Loucy (cell line): ENCODE data around the gene FLOT2.
A peak's percentile ranks its signal among the peaks of the same experiment; 100 is the strongest.
"Not testable (repeated sequence)": the region's sequence is repeated elsewhere in the genome, so short reads cannot be mapped to it uniquely, and the experiment has no call there.

Experiments used
- H2AFZ ChIP-seq: fragments of 200-600 bp; sonication (generic); 2 replicates; pipeline ENCODE4 v1.6.0; 2016; ENCODE audit warnings: antibody characterized with exemption, mild to moderate bottlenecking, low read length, moderate library complexity
- H3F3A ChIP-seq: fragments of 200-600 bp; 2 replicates; pipeline ENCODE4 v1.6.0; 2016; ENCODE audit warnings: antibody characterized with exemption, low read depth, mild to moderate bottlenecking
- H3K27me3 ChIP-seq: fragments of 200-600 bp; sonication (generic); 2 replicates; pipeline ENCODE4 v1.6.1; 2014; ENCODE audit warnings: low read length, mild to moderate bottlenecking; ENCODE audit not compliant: insufficient read depth, poor library complexity, severe bottlenecking
- H3K36me3 ChIP-seq: fragments of 200-600 bp; sonication (generic); 2 replicates; pipeline ENCODE4 v1.6.1; 2016; ENCODE audit warnings: low read length; ENCODE audit not compliant: insufficient read depth
- H3K4me1 ChIP-seq: fragments of 200-600 bp; sonication (generic); 2 replicates; pipeline ENCODE4 v1.5.1; 2014; ENCODE audit warnings: low read length, mild to moderate bottlenecking; ENCODE audit not compliant: insufficient read depth, poor library complexity, severe bottlenecking
- H3K4me2 ChIP-seq: fragments of 200-600 bp; sonication (generic); 2 replicates; pipeline ENCODE4 v1.6.0; 2014; ENCODE audit warnings: antibody characterized with exemption, low read length, low read depth, mild to moderate bottlenecking; ENCODE audit not compliant: poor library complexity, severe bottlenecking
- H3K4me3 ChIP-seq: fragments of 200-600 bp; sonication (generic); 2 replicates; pipeline ENCODE4 v1.5.1; 2014; ENCODE audit warnings: low read length, mild to moderate bottlenecking, mixed read lengths; ENCODE audit not compliant: poor library complexity, severe bottlenecking
- H3K79me2 ChIP-seq: fragments of 200-600 bp; sonication (generic); 2 replicates; pipeline ENCODE4 v1.6.1; 2014; ENCODE audit warnings: low read length; ENCODE audit not compliant: insufficient read depth
- H3K9ac ChIP-seq: fragments of 200-600 bp; sonication (generic); 2 replicates; pipeline ENCODE4 v1.6.0; 2014; ENCODE audit warnings: mild to moderate bottlenecking, low read depth, low read length, moderate library complexity; ENCODE audit not compliant: poor library complexity, severe bottlenecking
- H3K9me2 ChIP-seq: fragments of 200-600 bp; sonication (generic); replicated peaks from 2 replicates; pipeline ENCODE4 v1.6.1; 2016; ENCODE audit warnings: low read depth, low read length, mixed read lengths
- H3K9me3 ChIP-seq: fragments of 200-600 bp; sonication (generic); 2 replicates; pipeline ENCODE4 v1.6.1; 2014; ENCODE audit warnings: mild to moderate bottlenecking, antibody characterized with exemption, low read length, low read depth; ENCODE audit not compliant: insufficient read depth
- H4K20me1 ChIP-seq: fragments of 200-600 bp; sonication (generic); 2 replicates; pipeline ENCODE4 v1.6.0; 2014; ENCODE audit warnings: antibody characterized with exemption, low read length, mild to moderate bottlenecking; ENCODE audit not compliant: insufficient read depth, poor library complexity, severe bottlenecking
- EZH2phosphoT487 ChIP-seq: fragments of 200-600 bp; IDR thresholded peaks from 2 replicates; pipeline ENCODE4 v1.6.1; 2018; ENCODE audit warnings: antibody characterized with exemption, mild to moderate bottlenecking, moderate library complexity, borderline replicate concordance
- TF ChIP-seq, protein P1 (sequence below): fragments of 200-600 bp; sonication (generic); conservative IDR thresholded peaks from 2 replicates; pipeline ENCODE4 v1.5.1; 2014; ENCODE audit warnings: mild to moderate bottlenecking, antibody characterized with exemption, low read length

The FLOT2 gene

DNA sequence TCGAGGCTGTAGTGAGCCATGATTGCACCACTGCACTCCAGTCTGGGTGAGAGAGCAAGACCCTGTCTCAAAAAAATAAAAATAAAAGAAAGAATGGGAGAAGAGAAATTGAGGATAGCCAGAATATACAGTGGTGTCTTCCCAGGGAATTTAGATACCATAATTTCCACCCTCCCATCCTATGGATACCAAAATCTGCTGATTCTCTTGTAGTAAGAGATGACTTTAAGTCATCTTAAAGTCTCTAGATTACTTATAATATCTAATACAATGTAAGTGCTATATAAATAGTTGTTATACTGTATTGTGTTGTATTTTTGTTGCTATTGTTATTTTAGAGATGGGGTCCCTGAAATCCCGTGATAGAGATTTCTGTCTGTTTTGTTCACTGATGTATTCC is 44.2 kb downstream of the FLOT2 start:
- H2AFZ ChIP-seq = no peak overlapping the region
- H3K27me3 ChIP-seq = no peaks in the 10 kb centered on the region
- H3K79me2 ChIP-seq = peaks cover 16% of the 10 kb centered on the region
- no peaks in the 10 kb centered on the region for H3F3A ChIP-seq
- H3K9me2 ChIP-seq = no peaks in the 10 kb centered on the region
- H3K36me3 ChIP-seq = peaks cover 4% of the 10 kb centered on the region; the same call in 1 of the 2 replicates
- H3K4me2 ChIP-seq = no peak overlapping the region
- H3K9me3 ChIP-seq = no peaks in the 10 kb centered on the region
- no peak overlapping the region for H3K4me3 ChIP-seq
- TF ChIP-seq EZH2phosphoT487 = no peak
- TF ChIP-seq, protein P1, sequence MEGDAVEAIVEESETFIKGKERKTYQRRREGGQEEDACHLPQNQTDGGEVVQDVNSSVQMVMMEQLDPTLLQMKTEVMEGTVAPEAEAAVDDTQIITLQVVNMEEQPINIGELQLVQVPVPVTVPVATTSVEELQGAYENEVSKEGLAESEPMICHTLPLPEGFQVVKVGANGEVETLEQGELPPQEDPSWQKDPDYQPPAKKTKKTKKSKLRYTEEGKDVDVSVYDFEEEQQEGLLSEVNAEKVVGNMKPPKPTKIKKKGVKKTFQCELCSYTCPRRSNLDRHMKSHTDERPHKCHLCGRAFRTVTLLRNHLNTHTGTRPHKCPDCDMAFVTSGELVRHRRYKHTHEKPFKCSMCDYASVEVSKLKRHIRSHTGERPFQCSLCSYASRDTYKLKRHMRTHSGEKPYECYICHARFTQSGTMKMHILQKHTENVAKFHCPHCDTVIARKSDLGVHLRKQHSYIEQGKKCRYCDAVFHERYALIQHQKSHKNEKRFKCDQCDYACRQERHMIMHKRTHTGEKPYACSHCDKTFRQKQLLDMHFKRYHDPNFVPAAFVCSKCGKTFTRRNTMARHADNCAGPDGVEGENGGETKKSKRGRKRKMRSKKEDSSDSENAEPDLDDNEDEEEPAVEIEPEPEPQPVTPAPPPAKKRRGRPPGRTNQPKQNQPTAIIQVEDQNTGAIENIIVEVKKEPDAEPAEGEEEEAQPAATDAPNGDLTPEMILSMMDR = no peak
- peaks cover 4% of the 10 kb centered on the region for H4K20me1 ChIP-seq
- peaks cover 3% of the 10 kb centered on the region for H3K4me1 ChIP-seq
- H3K9ac ChIP-seq = no peak overlapping the region

DNA sequence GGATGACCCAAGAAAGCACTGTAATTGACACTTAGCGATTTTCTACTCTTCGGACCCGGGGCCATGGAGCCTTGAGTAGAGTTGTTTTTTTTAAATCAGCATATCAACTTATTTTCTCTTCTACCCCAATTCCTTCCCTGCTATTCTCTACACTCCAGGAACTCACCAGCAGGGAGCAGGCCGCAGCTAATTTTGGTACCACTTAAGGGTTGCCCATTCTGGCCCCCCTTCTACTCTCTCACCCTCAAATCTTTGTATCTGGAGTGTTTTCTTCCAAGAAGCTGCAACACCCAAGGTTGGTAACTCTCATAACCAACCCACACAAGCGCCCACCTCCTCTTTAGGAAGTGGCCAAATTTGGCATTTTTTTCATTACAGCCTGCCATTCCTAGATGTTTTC is 48.3 kb downstream of the FLOT2 start:
- H3K4me3 ChIP-seq = no peak overlapping the region
- no peaks in the 10 kb centered on the region for H3K9me2 ChIP-seq
- no peaks in the 10 kb centered on the region for H3K79me2 ChIP-seq
- no peaks in the 10 kb centered on the region for H3K27me3 ChIP-seq
- no peak overlapping the region for H3K4me2 ChIP-seq
- no peaks in the 10 kb centered on the region for H4K20me1 ChIP-seq
- no peaks in the 10 kb centered on the region for H3K9me3 ChIP-seq
- H3K9ac ChIP-seq = no peak overlapping the region
- H3K36me3 ChIP-seq = no peaks in the 10 kb centered on the region
- TF ChIP-seq, protein P1 = peak; percentile 51
- TF ChIP-seq EZH2phosphoT487 = no peak
- no peaks in the 10 kb centered on the region for H3K4me1 ChIP-seq
- H3F3A ChIP-seq = no peaks in the 10 kb centered on the region
- H2AFZ ChIP-seq = no peak overlapping the region

DNA sequence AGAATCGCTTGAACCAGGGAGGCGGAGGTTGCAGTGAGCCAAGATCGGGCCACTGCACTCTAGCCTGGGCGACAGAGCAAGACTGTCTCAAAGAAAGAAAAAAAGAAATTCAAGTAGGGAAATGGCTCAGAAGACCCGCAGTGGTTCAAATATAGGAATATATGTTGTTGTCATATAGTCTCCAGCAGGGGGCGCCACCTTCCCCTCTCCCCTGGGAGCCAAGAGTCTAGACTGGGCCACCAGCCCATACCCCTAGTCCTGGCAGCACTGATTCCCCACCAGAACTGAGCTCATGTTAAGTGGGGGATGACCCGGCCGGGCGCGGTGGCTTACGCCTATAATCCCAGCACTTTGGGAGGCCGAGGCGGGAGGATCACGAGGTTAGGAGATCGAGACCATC is 48.9 kb downstream of the FLOT2 start:
- not testable (repeated sequence) for H3K9ac ChIP-seq, H3K9me3 ChIP-seq, H3K27me3 ChIP-seq, H3K4me3 ChIP-seq, H3K4me1 ChIP-seq, H2AFZ ChIP-seq, H3K79me2 ChIP-seq, H3K36me3 ChIP-seq, H3K9me2 ChIP-seq, H3F3A ChIP-seq, H4K20me1 ChIP-seq, H3K4me2 ChIP-seq
- TF ChIP-seq, protein P1 = peak; percentile 60

DNA sequence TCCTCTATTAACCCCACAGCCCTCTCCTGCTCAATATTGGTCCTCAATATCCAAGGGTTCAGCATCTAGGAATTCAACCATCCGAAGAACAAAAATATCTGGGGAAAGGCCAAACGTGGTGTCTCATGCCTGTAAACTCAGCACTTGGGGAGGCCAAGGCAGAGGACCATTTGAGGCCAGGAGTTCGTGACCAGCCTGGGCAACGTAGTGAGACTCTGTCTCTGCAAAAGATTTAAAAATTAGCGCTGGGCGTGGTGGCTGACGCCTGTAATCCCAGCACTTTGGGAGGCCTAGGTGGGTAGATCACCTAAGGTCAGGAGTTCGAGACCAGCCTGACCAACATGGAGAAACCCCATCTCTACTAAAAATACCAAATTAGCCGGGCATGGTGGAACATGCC is 50.8 kb downstream of the FLOT2 start:
- H3F3A ChIP-seq, H3K4me3 ChIP-seq: not testable (repeated sequence)

More for the DNA sequence above, 50.8 kb downstream of the FLOT2 start:
- not testable (repeated sequence) for H2AFZ ChIP-seq, H3K27me3 ChIP-seq, H3K4me1 ChIP-seq, H3K79me2 ChIP-seq, H4K20me1 ChIP-seq, H3K36me3 ChIP-seq, H3K9me2 ChIP-seq, H3K9ac ChIP-seq, H3K4me2 ChIP-seq, H3K9me3 ChIP-seq
